ENCODE measurements around the gene SF3A1.

The SF3A1 gene

GRCh38 chr22:30285846-30286200, 70.9 kb downstream of the SF3A1 start:
- TF ChIP-seq CTCF (IDR thresholded peaks at IDR 0.05; ENCODE audit: poor library complexity, severe bottlenecking), result no peak
- Histone ChIP-seq H3K27ac (ENCODE audit: poor library complexity, severe bottlenecking) (no peak overlapping the region), H3K27me3 (ENCODE audit: insufficient read depth, poor library complexity, severe bottlenecking) (no peaks in the 10 kb centered on the region), H3K9me3 (ENCODE audit: severe bottlenecking) (no peaks in the 10 kb centered on the region), H3K36me3 (ENCODE audit: low read depth) (no peaks in the 10 kb centered on the region), H3K4me3 (ENCODE audit: severe bottlenecking) (no peak overlapping the region), H3K4me1 (ENCODE audit: insufficient read depth, poor library complexity, severe bottlenecking) (peaks cover 13% of the 10 kb centered on the region)
- peak; percentile 41 for DNase-seq (ENCODE audit: low spot score)
- ATAC-seq (ENCODE audit: low read depth), result no peak

GRCh38 chr22:30285176-30285845, 71.4 kb downstream of the SF3A1 start:
- H3K4me3 ChIP-seq (ENCODE audit: severe bottlenecking), result no peak overlapping the region
- no peak for TF ChIP-seq CTCF (IDR thresholded peaks at IDR 0.05; ENCODE audit: poor library complexity, severe bottlenecking)
- peaks cover 8% of the 10 kb centered on the region for H3K4me1 ChIP-seq (ENCODE audit: insufficient read depth, poor library complexity, severe bottlenecking)
- no peak overlapping the region for H3K27ac ChIP-seq (ENCODE audit: poor library complexity, severe bottlenecking)
- H3K36me3 ChIP-seq (ENCODE audit: low read depth), result no peaks in the 10 kb centered on the region
- no peaks in the 10 kb centered on the region for H3K27me3 ChIP-seq (ENCODE audit: insufficient read depth, poor library complexity, severe bottlenecking)
- no peak for ATAC-seq (ENCODE audit: low read depth)
- DNase-seq (ENCODE audit: low spot score), result peak; percentile 45
- H3K9me3 ChIP-seq (ENCODE audit: severe bottlenecking), result no peaks in the 10 kb centered on the region

- no peaks in the 10 kb centered on the region for H3K9me3 ChIP-seq (ENCODE audit: severe bottlenecking)
- DNase-seq (ENCODE audit: low spot score) (peak; percentile 28), ATAC-seq (ENCODE audit: low read depth) (no peak)
- H3K4me3 ChIP-seq (ENCODE audit: severe bottlenecking), result no peak overlapping the region
- H3K36me3 ChIP-seq (ENCODE audit: low read depth), result no peaks in the 10 kb centered on the region
- TF ChIP-seq CTCF (IDR thresholded peaks at IDR 0.05; ENCODE audit: poor library complexity, severe bottlenecking), result no peak
- H3K27me3 ChIP-seq (ENCODE audit: insufficient read depth, poor library complexity, severe bottlenecking), result no peaks in the 10 kb centered on the region
- peaks cover 4% of the 10 kb centered on the region for H3K4me1 ChIP-seq (ENCODE audit: insufficient read depth, poor library complexity, severe bottlenecking)
- no peak overlapping the region for H3K27ac ChIP-seq (ENCODE audit: poor library complexity, severe bottlenecking)
Measured at GRCh38 chr22:30284666-30285065, 72.0 kb downstream of the SF3A1 start.

- H3K27ac ChIP-seq (ENCODE audit: poor library complexity, severe bottlenecking), result no peak overlapping the region
- no peak overlapping the region for H3K4me3 ChIP-seq (ENCODE audit: severe bottlenecking)
- no peaks in the 10 kb centered on the region for H3K27me3 ChIP-seq (ENCODE audit: insufficient read depth, poor library complexity, severe bottlenecking)
- H3K9me3 ChIP-seq (ENCODE audit: severe bottlenecking), result no peaks in the 10 kb centered on the region
- no peaks in the 10 kb centered on the region for H3K36me3 ChIP-seq (ENCODE audit: low read depth)
- peaks cover 4% of the 10 kb centered on the region for H3K4me1 ChIP-seq (ENCODE audit: insufficient read depth, poor library complexity, severe bottlenecking)
- ATAC-seq (ENCODE audit: low read depth), result no peak
- TF ChIP-seq CTCF (IDR thresholded peaks at IDR 0.05; ENCODE audit: poor library complexity, severe bottlenecking), result no peak
- DNase-seq (ENCODE audit: low spot score), result no peak
Measured at GRCh38 chr22:30284172-30284571, 72.5 kb downstream of the SF3A1 start.

GRCh38 chr22:30283342-30283741, 73.4 kb downstream of the SF3A1 start:
- Histone ChIP-seq H3K27ac (ENCODE audit: poor library complexity, severe bottlenecking) (no peak overlapping the region), H3K4me1 (ENCODE audit: insufficient read depth, poor library complexity, severe bottlenecking) (peaks cover 3% of the 10 kb centered on the region), H3K36me3 (ENCODE audit: low read depth) (no peaks in the 10 kb centered on the region), H3K4me3 (ENCODE audit: severe bottlenecking) (no peak overlapping the region), H3K9me3 (ENCODE audit: severe bottlenecking) (no peaks in the 10 kb centered on the region), H3K27me3 (ENCODE audit: insufficient read depth, poor library complexity, severe bottlenecking) (no peaks in the 10 kb centered on the region)
- TF ChIP-seq CTCF (IDR thresholded peaks at IDR 0.05; ENCODE audit: poor library complexity, severe bottlenecking), result no peak
- ATAC-seq (ENCODE audit: low read depth) (no peak), DNase-seq (ENCODE audit: low spot score) (no peak)
